Measurements from ENCODE around the gene PHETA1. TPM values are rescaled to one million over a fixed set of nuclear protein-coding genes. Genes with fewer than 3 reads are reported as not detected.

PHETA1 gene
- total RNA-seq, 4 donors from 2014 or later, result 5.5 to 14.6 (median 8.9) TPM

DNA sequence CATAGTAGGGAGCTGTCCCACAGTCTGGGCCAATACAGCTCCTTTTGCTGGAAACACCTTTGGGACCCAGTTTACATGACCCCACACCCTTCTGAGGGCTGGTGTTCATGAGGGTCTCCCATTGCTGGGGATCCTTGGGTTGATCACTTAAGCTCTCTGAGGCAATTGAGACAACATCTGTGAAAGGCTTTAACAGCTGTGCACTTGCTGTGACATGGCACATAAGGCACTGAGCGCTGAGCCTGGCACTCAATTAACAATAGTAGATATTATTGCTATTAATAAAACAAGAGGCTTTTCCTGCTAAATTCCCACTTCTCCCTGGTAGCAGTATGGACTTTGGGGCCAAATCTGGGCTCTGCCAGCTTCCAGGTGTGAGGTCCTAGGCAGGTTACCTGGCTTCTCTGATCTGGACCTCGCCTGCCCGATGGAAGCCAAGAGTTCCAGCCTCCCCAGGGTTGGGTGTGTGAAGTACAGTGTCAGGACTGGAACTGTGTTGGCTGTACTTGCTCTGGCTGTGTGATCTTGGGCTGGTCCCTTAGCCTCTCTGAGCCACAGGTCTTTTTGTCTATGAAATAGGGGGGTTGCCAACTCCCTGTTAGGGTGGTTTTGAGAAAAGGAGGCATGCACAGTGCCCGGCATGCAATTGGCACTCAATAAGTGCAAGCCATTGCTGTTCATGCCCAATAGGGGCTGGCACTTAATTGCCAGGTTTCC is 39.9 kb upstream of the PHETA1 start:
- ATAC-seq (ENCODE audit: low FRiP score) (no peak), DNase-seq (ENCODE audit: low spot score) (no peak)
- TF ChIP-seq, protein P1, sequence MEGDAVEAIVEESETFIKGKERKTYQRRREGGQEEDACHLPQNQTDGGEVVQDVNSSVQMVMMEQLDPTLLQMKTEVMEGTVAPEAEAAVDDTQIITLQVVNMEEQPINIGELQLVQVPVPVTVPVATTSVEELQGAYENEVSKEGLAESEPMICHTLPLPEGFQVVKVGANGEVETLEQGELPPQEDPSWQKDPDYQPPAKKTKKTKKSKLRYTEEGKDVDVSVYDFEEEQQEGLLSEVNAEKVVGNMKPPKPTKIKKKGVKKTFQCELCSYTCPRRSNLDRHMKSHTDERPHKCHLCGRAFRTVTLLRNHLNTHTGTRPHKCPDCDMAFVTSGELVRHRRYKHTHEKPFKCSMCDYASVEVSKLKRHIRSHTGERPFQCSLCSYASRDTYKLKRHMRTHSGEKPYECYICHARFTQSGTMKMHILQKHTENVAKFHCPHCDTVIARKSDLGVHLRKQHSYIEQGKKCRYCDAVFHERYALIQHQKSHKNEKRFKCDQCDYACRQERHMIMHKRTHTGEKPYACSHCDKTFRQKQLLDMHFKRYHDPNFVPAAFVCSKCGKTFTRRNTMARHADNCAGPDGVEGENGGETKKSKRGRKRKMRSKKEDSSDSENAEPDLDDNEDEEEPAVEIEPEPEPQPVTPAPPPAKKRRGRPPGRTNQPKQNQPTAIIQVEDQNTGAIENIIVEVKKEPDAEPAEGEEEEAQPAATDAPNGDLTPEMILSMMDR (IDR thresholded peaks at IDR 0.05), result no peak

DNA sequence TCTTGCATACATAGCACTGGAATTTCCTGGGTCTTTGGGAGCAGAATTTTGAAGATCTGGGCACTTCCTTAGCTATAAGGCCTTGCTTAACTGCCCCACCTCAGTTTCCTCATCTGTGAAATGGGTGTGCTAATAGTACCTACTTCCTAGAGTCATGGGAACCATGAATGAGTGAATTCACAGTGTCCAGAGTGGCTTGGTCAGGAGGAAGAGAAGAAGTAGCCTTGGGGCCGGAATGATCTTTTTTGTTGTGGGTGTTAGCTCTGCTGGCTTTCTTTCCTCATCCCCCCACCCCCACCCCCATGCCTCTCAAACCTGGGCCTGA is 39.2 kb upstream of the PHETA1 start:
- TF ChIP-seq, protein P1 (IDR thresholded peaks at IDR 0.05), result no peak
- DNase-seq (ENCODE audit: low spot score) (no peak), ATAC-seq (ENCODE audit: low FRiP score) (no peak)

DNA sequence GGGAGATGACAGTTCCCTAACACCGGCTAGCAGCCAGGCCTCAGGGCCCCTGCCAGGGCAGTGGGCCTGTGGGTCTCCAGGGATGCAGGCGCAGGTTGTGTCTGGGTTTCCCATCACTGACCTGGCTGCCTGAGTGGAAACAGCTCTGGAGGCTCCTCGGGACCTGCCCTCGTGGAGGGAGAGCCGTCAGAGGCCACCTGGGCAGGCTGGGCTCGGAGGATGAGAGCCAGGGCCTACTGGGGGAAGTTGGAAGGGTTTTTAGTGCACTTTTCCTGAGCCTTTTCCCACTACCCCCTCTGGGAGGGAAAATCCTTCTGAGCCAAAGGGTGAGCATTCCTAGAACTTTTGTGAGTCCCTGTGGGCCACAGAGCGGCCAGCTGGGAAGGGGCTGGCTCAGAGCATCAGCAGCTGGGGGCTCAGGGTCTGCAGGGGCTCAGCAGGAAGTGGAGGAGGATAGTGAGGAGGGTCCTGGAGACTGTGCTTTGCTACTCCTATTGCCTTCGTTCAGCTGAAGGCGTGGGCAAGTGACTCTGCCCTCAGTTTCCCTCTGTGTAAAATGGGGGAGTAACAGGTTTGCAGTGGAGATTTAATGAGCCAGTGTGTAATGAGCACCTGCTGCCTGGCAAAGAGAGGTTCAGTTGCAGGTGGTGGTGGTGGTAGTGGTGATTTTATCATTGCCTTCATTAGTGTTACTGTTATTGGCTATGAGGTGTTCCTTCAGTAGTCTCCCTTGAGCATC is 38.7 kb upstream of the PHETA1 start:
- TF ChIP-seq, protein P1 (IDR thresholded peaks at IDR 0.05), result no peak
- ATAC-seq (ENCODE audit: low FRiP score) (no peak), DNase-seq (ENCODE audit: low spot score) (no peak)

DNA sequence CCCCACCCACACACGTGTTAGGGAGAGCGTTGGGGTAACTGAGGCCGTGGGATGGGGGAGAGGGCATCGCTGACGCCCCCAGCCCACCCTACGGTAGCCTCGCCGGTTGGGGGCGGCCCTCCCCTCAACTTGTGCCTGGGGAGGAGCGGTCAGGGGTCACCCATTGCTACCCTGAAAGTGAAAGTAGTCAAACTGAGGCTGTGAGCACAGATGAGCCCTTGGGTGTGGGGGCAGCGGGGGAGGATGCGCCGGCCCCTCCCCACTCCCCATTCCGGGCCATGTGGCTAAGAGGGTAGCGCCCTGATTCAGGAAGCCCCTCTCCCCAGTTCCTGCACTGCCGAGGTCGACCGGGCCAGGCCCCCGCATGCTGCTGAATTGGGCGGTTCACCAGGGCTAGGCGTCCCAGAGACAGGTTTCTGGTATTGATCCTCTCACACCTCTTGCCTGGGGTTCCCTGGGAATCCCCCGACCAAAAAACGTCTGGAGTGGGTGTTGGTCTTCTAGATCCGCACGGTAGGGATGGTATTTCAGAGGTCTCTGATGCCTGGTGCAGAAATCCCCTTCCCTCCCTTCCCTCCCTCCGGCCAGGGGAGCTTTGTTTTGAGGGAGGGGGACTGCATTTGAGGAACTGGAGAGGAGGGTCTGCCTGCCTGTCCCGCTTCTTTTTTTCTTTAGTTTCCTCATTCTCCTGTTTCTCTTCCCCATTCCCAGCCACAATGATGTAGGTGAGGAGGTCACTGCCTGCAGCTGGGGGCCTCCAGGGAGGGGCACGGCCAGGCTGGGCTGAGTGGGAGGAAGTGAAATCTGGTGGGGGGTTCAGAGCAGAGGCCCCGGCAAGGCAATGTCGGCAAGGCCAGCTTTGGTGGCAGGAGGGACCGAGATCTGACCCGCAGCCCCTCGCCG is 37.8 kb upstream of the PHETA1 start:
- ATAC-seq (ENCODE audit: low FRiP score), result no peak
- TF ChIP-seq, protein P1 (IDR thresholded peaks at IDR 0.05), result no peak
- DNase-seq (ENCODE audit: low spot score), result no peak

DNA sequence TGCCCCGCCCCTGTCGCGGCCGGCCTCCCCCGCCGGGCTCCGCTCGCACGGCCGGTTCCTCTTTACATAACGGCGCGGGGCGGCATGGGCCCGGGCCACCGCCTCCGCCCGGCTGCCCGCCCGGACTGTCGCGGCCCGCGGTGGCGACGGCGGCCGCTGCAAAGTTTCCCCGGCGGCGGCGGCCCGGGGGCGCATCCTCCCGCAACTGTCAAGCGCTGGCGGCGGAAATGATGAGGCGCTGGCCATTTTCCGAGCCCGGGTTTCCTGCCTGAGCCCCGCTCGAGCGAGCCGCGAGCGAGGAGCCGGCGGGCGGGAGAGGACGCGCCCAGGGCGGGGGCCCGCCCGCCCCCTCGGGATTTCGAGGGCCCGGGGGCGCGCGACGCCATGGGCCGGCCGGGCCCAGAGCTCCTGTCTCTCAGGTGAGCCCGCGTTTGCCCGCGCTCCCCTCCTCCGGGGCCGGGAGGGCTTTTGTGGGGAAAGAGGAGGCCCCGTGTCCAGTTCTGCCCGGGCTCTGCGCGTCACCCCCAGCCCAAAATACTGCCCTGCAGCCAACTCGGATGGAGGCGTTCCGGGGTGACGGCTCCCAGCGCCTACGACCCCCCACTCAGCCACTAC is 37.1 kb upstream of the PHETA1 start, which contains the start of gene SH2B3:
SH2B3 (plus strand) TSS at position 65 of the 615 bp plus-strand sequence. CDS start 12,223 bp downstream, outside the sequence.
- DNase-seq (ENCODE audit: low spot score) (no peak), ATAC-seq (ENCODE audit: low FRiP score) (peak; percentile 31)

More for the DNA sequence above, 37.1 kb upstream of the PHETA1 start, which contains the start of gene SH2B3:
- TF ChIP-seq, protein P1 (IDR thresholded peaks at IDR 0.05), result no peak

Measured in omental fat pad (tissue), 4 donors.